GM15510 (cell line): Measurements from ENCODE around the gene ZDHHC8.

ENCODE experiments used
- POLR2A ChIP-seq: IDR thresholded peaks from 3 replicates; pipeline ENCODE4 v1.6.1; 2011; ENCODE audit warnings: borderline replicate concordance; ENCODE audit not compliant: insufficient read length; ENCODE audit errors: extremely low read depth

Gene ZDHHC8

DNA sequence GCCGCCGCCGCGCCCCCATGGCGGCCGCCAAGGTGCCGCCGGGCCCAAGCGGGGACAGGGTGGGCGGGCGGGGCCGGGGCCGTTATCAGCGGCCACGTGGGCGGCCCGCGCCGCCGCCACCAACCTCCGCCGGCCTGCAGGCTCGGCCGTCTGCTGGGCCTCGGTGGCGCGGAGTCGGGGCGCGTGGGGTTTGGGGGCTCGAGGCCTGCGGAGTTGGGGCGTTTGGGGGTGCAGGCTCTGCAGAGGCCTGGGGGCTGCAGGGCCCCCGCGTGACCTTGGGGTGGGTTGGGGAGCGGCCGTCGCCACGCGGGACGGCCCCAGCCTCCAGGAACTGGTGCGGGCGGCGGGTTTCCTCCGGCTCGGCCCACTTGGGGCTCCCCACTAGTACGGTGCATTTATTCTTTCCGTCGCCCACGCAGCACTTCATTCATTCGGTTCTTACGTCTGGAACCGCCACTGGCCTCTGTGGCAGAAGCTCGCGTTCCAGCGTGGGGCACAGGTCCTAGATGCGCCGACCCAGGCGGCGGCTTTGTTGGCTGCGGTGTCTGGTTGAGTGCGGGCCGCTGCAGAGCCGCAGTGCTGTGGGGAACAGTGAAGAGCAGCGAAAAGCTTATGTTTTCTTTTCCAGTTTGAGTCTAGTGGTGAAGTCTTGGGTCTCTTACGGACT, 13.8 kb upstream of the ZDHHC8 start:
- no peak for TF ChIP-seq POLR2A

DNA sequence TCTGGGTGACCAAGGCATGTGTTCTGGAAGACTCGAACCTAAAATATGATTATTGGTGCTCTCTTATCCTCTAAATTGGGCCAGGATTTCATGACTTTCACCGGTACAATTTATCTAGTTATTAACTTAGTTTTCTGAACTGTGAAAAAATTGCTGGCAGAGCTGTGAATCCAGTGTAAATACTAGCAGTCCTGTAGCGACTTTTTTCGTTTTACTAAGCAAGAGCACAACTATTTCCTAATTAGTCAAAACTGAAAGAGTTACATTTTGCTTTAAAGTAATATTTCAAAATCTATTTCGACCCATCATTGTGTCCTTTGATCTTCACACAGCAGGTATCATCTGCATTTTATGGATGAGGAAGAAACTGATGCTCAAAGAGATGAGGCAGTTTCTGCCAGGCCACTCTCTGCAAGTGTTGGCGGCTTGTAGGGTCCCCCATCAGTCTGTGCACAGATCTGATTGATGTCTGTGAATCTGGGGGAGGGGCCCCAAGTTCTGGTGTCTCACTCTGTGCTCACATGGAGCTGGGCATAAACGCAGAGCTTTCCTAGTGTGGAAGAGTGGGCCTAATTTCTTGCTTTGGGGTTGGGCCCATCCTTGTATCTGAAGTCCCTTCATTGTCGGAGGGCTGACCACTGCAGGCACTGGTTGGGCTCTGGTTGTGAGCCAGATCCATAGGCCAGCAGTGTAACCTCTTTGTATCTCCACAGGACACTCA, 13.1 kb upstream of the ZDHHC8 start:
- no peak for TF ChIP-seq POLR2A

DNA sequence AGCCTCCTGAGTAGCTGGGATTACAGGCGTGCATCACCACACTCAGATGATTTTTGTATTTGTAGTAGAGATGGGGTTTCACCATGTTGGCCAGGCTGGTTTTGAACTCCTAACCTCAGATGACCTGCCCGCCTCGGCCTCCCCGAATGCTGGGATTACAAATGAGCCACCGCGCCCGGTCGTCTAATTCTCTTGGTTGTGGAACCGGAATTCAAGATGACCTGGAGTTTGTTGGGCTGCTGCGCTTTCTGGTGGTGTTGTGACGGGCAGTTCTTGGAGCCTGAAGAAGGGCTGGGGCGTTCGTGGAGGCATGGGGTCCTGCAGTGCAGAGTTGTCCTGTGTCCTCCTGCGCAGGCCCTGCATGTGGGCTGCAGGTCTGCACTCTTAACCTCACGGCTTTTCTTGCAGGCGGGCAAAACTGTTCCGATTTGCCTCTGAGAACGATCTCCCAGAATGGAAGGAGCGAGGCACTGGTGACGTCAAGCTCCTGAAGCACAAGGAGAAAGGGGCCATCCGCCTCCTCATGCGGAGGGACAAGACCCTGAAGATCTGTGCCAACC, 9.7 kb upstream of the ZDHHC8 start:
- no peak for TF ChIP-seq POLR2A

DNA sequence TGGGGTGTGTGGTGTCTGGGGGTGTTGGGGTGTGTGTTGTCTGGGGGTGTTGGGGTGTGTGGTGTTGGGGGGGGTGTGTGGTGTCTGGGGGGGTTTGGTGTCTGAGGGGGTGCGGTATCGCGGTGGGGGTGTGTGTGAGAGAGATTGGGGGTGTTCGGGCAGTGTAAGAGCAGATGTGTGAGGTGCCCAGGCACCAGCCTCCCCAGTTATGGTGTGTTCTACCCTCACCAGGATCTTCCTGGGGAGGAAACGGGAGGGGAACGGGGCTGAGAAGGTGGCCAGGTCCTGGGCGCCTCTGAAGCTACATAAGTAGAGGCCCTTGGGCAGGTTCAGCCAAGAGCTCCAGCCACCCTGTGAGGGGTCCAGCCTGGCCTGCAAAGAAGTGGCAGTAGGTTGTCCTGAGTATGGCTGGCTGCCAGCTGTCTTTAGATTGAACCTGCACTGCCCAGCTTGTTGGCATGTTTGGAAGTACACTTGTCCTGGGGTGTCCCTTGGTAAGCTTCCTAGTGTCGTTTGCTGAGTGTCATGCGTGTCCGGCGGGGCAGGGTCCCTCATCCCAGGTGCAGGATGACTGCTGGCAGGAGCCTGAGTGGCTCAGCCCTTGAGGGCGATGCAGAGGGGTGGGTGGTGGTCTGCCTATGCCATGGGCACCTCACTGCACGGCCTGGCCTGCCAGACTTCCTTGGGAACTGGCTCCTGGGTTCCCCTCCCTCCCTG, 8.1 kb upstream of the ZDHHC8 start:
- no peak for TF ChIP-seq POLR2A

DNA sequence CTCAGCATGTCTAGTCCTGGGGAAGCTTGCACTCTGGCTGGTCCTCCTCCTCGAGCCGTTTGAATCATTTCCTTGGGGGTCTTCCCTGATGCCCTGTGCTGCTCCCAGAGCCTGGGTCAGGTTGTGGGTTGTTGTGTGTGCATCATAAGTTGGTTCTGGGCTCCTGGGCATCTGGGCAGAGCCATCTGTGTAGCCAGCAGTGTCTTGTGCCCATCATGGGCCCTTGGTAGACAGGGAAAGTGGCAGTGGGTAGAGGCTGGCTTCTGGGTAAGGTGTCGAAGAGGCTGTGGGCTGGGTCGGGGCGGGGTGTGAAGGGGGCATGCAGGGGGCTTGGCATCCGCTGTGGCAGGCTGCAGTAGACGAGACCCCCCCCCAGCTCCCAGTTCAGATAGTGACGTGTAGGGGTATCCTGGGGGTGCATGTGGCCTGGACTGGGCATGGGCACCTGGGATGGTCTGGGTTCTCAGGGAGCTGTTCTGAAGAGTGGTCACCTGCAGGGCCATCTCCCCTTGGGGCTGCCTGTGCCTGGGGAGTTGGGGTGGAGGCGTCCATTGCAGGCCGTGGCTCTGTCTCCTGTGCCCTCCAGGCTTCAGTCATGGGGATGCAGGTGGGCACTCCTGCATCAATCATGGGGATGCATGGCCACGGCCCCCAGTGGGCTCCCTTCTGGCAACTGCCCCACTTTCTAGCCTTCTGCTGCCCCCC, 7.4 kb upstream of the ZDHHC8 start:
- TF ChIP-seq POLR2A, result no peak

DNA sequence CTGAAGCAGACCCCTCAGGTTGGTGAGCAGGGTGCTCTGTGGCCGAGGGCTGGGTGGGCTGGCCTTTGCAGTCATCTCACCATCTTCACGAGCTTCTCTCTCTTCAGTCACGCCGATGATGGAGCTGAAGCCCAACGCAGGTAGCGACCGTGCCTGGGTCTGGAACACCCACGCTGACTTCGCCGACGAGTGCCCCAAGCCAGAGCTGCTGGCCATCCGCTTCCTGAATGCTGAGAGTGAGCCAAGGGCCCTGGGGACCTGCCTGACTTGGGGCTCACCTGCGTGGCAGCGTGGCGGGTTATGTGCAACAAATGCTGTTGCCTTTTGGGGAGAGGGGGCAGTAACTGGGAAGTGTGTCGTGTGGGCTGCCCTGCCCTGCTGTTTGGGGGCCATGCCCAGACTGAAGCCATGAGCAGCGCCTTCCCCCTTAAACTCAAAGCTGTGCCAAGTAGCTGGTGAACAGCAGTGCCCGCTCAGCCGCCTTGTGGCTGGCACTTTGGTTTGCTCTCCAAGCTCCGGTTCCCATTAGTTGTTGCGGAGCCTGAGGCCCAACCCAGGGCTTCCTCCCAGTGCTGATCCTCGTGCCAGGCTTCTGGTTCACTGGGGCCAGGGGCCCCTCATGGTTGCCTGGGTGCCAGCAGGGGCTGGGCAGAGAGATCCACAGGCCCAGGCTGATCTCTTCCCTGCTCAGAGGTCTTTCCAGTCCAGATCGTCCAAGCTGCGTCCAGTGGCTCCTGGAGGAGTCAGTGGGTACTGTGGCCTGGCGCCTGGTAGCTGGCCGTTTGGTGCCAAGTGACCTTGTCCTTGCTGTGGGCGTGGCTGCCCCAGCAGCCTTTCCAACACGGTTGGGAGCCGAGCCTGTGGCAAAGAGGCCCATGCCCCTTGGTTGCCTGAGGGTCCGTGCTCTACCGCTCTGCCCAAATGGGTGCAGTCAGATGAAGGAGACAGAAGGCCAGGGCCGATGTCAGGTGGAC, 6.1 kb upstream of the ZDHHC8 start:
- TF ChIP-seq POLR2A, result no peak

DNA sequence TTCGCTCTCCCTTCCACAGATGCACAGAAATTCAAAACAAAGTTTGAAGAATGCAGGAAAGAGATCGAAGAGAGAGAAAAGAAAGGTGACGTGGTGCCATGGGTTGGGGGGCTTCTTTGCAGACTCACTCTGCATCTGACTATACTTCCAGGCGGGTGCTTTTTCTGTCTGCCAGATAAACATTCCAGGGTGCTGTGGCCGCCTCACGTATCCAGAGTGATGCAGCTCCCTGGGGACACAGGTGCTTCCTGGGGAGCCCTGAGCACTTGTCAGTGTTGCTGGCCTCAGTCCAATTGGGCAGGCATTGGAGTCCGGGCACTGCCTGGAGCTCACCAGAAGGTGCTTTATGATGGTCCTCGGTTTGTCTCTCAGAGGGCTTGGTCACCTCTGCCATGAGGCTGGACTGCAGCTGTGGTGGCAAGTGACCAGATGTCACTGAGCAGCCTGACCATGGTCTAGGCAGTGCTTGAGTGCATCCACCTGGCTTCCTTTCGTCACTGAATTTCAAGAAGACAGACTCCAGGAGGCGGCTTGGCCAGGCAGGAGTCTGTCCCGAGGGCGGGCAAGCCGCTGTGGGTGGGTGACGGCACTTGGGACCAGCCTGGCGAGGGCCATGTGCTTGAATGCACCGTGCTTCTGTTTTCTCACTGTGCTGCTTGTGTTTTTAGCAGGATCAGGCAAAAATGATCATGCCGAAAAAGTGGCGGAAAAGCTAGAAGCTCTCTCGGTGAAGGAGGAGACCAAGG, 5.1 kb upstream of the ZDHHC8 start:
- TF ChIP-seq POLR2A, result no peak

DNA sequence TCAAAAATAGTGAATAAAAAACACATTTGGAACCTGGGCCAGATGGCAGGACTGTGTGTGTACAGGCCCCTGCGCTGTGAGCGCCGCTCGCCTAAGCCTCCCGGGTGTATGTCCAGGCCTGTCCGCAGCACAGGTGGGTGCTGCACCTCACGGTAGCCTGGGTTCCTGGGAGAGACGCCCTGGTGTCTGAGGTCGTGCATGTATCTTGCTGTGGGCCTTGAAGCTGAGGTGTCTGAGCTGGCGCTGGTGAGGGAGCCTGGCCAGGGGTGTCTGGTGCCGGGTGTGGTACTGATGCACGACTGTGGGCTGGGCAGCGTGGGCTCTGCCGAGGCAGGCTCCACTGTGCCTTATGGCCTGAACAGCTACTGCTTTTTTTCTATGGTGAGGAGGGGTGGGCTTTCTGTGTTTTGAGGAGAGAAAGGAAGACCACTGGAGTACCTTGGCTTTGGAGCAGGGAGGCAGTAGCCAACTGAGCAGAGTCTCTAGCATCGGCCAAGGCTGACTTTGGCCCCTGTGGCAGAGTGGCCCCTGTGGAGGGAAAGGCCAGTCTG, 4.2 kb upstream of the ZDHHC8 start:
- TF ChIP-seq POLR2A, result no peak

DNA sequence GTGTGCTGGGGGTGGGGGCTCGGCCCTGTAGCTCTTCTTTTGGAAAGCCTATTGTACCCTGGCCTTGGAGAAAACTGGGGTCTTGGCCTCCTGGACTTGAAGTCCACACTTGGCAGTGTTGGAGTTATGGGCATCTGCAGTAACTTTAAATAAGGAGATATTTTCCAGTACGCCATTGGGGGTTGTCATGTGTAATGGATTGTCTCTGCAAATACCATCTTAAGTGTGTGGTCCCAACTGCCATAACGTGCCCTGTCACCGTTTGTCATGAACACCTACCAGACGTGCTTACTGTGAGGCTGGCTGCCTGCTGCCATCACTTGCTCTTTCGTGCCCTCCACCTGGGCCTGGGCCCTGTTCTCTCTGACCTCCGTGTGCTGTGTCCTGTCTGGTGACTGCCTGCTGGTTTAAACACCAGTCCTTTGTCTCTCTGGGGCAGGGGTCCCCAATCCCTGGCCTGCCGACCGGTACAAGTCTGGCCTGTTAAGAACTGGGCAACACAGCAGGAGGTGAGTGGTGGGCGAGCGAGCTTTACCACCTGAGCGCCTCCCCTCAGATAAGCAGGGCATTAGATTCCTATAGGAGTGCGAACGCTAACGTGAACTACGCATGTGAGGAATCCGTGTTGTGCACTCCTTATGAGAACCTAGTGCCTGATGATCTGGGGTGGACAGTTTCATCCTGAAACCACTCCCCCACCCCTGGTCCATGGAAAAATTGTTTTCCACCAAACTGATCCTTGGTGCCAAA, 3.6 kb upstream of the ZDHHC8 start:
- no peak for TF ChIP-seq POLR2A

DNA sequence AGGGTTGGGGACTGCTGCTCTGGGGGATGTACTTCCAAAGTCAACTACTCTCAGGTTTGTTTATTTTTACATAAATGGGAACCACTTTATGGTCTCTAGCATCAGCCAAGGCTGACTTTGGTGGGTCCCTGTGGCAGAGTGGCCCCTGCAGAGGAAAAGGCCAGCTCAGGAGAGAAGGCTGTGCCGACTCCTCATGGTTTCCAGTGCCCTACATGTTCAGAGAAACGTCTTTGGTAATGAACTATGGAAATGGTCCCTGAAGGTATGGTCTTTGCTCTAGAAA, 3.0 kb upstream of the ZDHHC8 start:
- TF ChIP-seq POLR2A, result no peak

DNA sequence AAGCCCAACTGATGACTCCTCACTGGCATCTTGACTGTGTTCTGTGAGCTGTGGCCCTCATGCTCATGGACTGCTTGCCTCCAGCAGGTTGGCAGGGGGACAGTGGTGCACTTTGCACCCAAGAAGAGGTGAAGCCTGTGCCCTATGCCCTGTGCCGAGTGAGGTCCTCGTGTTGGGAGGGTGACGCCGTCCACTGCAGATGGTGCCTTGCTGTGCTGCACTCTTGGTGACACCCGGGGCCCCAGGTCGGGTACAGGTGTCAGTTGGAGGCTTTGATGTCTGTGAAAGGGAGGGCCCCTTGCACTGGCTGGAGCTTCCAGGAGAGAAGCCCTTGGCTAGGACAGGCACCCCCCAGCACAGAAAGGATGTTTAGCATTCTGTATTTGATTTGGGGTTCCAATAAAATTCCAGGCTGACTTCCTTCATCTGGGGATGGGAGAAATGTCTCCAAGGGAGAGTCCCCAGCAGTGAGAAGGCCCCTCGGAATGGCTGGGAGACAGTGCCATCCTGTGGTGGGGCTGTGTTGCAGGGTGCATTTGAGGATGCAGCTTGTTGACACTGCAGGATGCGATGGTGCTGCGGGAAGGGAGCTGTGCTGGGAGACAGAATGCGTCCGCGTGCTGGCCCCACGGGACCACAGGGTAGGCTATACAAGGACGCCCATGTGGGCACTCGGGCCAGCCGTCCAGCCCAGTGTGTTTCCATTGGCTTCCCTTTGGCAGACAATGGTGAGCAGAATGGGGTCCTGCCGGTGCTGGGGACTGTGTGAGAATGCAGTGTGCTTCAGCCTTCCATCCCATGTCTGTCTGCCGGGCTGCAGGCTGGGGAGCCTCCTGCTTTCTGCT, 2.5 kb upstream of the ZDHHC8 start:
- no peak for TF ChIP-seq POLR2A

DNA sequence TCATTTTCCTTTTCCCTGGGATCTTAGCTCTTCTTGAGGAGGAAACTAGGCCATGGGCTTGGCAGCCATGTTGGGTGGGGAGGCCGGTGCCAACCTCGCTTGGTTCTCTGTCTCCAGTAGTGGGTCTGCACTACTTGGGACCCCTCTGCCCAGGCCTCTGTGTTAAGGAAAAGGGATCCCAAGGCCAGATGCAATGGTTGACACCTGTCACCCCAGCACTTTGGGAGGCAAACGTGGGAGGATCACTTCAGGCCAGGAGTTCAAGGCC, 1.9 kb upstream of the ZDHHC8 start:
- TF ChIP-seq POLR2A, result no peak
